Fibroblast of villous mesenchyme (primary cell): ENCODE data around the gene MMRN2. TPM values are rescaled to one million over a fixed set of nuclear protein-coding genes. Genes with fewer than 3 reads are reported as not detected.
"Not testable (repeated sequence)": the region's sequence is repeated elsewhere in the genome, so short reads cannot be mapped to it uniquely, and the experiment has no call there.

Experiments
- DNase-seq: peaks from one replicate; pipeline ENCODE4 v3.0.0-alpha.2; 2010; ENCODE audit warnings: low read depth
- H3K4me3 ChIP-seq: 2 replicates; pipeline ENCODE4 v1.5.1; 2011; ENCODE audit warnings: low read depth, mild to moderate bottlenecking, low read length
- total RNA-seq: library from RNA; depleted of rRNA; stranded (reverse); fragments of >200 nt; gene quantifications from 2 replicates; pipeline ENCODE4 v1.2.3, GENCODE V29; 2012
- TF ChIP-seq, protein P1 (sequence below): IDR thresholded peaks from 2 replicates; pipeline ENCODE4 v1.5.1; 2012; ENCODE audit warnings: low read depth, mild to moderate bottlenecking, low read length; ENCODE audit not compliant: insufficient read depth

Gene MMRN2
- total RNA-seq, 1 donor = 0.86 TPM

DNA sequence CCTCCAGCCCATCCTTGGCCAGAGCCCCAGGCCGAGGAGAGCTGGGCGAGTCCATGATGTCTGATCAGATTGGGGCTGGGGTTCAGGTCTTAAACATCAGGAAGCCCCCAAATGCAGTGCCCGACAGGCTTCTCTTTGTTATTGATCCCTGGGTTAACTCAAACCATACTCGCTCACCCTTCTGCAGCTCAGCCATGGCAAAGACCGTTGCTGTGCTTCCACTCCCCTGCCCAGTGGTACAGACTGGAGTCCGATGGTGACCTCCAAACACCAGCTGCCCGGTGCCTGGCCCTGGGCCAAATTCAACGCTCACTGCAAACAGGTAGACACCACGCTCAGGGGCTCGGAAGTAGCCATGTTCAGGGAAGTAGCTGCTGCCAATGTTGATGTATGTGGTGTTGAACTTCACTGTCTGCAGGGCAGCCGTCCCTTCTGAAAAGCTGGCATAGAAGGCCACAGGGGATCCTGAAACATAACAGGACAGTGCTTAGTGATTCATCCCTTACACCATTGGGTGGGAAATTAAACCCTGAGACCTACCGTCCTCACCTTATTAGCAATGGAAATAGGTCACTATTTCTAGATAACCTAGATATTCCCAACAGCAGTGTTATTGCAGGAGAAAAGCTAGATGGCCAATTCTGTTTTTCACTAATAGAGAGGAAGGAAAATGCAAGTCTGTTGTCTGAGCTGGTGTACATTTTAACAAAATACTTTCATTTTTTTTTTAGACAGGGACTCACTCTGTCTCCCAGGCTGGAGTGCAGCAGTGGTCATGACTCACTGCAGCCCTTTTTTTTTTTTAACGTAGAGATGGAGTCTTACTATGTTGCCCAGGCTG is 20.5 kb downstream of the MMRN2 start:
- DNase-seq = peak; percentile 32
- TF ChIP-seq, protein P1, sequence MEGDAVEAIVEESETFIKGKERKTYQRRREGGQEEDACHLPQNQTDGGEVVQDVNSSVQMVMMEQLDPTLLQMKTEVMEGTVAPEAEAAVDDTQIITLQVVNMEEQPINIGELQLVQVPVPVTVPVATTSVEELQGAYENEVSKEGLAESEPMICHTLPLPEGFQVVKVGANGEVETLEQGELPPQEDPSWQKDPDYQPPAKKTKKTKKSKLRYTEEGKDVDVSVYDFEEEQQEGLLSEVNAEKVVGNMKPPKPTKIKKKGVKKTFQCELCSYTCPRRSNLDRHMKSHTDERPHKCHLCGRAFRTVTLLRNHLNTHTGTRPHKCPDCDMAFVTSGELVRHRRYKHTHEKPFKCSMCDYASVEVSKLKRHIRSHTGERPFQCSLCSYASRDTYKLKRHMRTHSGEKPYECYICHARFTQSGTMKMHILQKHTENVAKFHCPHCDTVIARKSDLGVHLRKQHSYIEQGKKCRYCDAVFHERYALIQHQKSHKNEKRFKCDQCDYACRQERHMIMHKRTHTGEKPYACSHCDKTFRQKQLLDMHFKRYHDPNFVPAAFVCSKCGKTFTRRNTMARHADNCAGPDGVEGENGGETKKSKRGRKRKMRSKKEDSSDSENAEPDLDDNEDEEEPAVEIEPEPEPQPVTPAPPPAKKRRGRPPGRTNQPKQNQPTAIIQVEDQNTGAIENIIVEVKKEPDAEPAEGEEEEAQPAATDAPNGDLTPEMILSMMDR = no peak
- H3K4me3 ChIP-seq = no peak overlapping the region

DNA sequence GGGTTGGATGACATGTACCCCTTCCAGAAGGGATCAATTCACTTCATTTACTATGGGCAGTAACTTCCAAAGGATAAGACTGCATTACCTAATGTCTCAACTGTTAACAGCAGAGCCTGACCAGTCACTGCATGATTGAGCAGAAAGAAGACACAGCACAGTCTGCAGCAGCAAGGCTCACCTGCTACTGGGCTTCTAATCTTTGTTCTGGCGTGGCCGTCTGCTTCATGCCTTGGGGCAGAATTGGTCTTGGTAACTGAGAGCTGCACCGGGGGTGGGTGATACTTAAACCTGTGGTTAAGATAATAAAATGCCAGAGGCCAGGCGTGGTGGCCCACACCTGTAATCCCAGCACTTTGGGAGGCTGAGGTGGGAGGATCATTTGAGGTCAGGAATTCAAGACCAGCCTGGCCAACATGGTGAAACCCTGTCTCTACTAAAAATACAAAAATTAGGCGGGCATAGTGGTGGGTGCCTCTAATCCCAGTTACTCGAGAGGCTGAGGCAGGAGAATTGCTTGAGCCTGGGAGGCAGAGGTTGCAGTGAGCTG is 23.2 kb downstream of the MMRN2 start:
- DNase-seq, H3K4me3 ChIP-seq: not testable (repeated sequence)

DNA sequence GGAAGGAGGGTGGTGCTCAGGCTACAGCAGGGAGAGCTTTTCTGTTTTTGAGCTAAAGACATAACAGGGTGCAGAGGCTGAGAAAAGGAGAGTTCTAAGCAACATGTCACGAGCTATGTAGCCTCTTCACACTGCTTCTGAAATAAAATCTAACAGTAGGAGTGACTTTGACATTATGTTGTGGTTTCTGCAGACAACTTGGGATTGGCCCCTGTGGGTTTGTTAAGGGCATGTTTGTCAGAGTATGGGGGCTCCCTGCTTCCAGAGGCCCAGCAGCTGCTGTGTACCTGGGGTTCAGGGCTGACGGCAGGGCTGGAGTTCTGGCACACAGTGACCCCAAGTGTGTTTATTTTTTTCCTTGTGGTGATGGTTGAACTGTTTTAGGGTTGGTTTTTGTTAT is 24.7 kb downstream of the MMRN2 start:
- no peak overlapping the region for H3K4me3 ChIP-seq
- DNase-seq = no peak
- TF ChIP-seq, protein P1 = no peak

DNA sequence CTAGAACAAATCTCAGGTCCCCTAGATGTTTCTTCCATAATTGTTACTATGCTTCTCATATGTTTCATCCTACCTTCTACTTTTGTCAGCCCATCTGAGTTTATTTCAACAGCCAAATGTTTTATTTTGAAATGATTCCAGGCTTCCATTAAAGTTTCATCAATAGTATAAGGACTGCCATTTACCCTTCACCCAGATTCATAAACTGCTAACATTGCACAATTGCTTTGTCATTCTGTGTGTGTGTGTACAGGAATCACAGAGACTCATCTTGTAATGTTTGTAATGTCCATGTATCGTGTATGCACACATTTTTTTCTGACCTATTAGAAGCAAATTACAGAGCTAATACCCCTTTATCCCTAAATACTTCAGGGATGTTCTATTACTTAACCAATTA is 25.5 kb downstream of the MMRN2 start:
- DNase-seq = peak; percentile 70
- TF ChIP-seq, protein P1 = no peak
- H3K4me3 ChIP-seq = no peak overlapping the region

DNA sequence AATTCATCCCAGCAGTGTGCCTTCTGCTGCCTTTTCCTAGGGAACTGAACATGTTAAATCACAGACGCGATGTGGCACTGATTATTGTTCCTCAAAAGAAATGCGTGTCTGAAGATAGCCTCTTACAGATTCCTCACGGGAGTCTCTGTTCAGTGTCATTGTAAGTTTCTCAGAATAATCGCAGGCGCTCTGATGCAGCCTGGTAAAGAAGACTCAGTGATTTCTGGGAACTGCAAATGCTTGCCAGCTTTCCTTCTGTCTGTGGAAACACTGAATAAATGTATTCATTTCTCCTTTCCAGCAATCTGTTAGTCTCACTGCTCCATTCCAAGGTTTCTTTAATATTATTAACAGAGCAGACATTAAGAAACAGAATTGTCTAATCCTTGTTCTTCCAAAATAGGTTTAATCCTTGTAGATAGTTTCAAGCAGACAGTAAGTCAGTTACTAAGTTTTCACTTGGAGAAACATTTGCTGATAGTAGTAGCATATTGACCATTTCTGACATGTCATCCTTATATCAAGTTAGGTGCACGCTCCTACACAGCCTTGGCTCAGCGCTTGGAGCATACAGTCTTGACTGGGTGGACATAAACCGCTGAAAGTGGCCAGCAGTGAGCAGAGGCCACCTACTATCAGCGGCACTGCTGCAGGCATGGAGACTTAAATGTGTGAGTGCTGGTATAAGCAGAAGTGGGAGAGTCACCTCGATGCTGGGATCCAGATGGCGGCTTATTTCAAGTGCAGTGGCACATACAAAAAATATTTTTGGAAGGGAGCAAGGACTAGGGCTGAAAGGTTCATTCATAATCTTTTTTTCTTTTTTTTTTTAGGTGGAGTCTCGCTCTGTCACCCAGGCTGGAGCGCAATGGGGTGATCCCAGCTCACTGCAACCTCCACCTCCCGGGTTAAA is 27.7 kb downstream of the MMRN2 start:
- TF ChIP-seq, protein P1 = no peak
- H3K4me3 ChIP-seq = no peak overlapping the region
- DNase-seq = no peak

DNA sequence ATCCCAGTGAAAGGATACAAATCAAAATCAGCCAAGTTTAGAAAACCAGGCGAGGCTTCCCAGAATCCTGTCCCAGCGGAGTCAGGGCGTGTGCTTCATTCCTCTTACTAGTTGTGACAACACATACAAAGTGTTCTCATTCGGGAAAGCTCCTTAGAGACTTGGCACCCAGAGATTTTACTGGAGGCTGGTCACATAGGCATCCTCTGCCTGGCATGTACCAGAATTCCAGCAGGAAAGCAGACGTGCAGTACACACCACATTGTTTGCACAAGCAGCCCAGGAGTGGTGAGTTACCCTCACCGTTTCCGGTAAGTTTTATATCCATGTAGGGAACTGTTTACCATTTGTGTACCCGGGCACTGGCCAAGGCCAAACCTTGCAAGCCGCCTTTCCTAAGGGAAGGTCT is 34.9 kb downstream of the MMRN2 start:
- TF ChIP-seq, protein P1 = no peak

DNA sequence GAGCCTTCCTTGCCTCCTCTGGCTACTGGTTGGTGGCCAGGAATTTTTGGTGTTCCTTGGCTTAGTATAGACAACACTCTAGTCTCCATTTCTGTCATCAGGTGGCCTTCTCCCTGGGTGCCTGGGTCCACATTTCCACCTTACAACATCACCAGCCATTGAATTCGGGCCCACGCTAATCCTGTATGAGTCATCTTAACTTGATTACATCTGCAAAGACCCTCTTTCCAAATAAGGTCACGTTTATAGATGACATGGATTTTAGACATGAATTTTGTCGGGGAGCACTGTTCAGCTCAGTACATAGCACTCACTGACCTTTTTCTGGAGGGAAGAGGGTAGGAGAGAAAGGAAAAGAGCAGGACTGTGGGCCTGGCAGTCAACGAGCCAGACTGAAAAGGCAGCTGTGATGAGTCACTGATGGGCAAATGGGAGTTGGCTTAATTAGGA is 39.4 kb downstream of the MMRN2 start:
- TF ChIP-seq, protein P1 = no peak
- peak; percentile 64 for DNase-seq
- H3K4me3 ChIP-seq = no peak overlapping the region

More for the DNA sequence above, 34.9 kb downstream of the MMRN2 start:
- no peak for DNase-seq
- no peak overlapping the region for H3K4me3 ChIP-seq
